ENCODE results near the gene HEBP2.

- no peak for TF ChIP-seq CTCF (IDR thresholded peaks at IDR 0.05)
- TF ChIP-seq POLR2A (IDR thresholded peaks at IDR 0.05), result no peak
Observed at GRCh38 chr6:138377042-138377441, 27.0 kb upstream of the HEBP2 start.
